Coronary artery (tissue), 2 donors: ENCODE data around the gene ALDH1A1.

Experiments used
- DNase-seq: peaks from one replicate; pipeline ENCODE4 v3.0.0-alpha.2; 2017; ENCODE audit warnings: low spot score
- H3K27ac ChIP-seq, 2 donors: fragments of 200-600 bp; sonication (generic); one replicate each; pipeline ENCODE4 v1.5.1; 2016 to 2019
- H3K4me3 ChIP-seq: fragments of 200-600 bp; sonication (generic); 2 replicates; pipeline ENCODE4 v1.5.1; 2016; ENCODE audit warnings: mild to moderate bottlenecking, moderate library complexity
- TF ChIP-seq, protein P1 (sequence below): fragments of 200-600 bp; sonication (generic); IDR thresholded peaks from one replicate; pipeline ENCODE4 v1.5.1; 2019; ENCODE audit warnings: antibody characterized with exemption

Gene ALDH1A1

DNA sequence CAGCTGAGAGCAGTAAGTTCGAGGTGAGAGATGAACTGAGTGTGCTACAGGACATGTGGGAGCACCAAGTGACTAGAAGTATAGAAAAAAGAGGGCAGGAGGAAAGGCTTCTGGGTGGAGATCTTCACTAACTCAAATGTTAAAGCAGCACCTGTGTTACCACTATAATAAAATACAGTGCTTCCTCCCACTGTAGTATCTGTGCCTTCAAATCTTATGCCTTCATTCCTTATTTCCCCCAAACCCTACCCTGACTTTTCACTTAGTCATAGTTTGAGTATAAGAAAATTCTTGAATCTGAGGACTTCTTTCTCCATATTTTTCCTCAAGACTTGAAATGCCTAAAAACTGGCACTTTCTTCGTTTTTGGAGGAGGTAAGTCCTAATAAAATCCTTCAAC, 61.8 kb downstream of the ALDH1A1 start:
- Histone ChIP-seq H3K27ac (no peak overlapping the region), H3K4me3 (no peak overlapping the region)
- no peak for DNase-seq
- TF ChIP-seq, protein P1, sequence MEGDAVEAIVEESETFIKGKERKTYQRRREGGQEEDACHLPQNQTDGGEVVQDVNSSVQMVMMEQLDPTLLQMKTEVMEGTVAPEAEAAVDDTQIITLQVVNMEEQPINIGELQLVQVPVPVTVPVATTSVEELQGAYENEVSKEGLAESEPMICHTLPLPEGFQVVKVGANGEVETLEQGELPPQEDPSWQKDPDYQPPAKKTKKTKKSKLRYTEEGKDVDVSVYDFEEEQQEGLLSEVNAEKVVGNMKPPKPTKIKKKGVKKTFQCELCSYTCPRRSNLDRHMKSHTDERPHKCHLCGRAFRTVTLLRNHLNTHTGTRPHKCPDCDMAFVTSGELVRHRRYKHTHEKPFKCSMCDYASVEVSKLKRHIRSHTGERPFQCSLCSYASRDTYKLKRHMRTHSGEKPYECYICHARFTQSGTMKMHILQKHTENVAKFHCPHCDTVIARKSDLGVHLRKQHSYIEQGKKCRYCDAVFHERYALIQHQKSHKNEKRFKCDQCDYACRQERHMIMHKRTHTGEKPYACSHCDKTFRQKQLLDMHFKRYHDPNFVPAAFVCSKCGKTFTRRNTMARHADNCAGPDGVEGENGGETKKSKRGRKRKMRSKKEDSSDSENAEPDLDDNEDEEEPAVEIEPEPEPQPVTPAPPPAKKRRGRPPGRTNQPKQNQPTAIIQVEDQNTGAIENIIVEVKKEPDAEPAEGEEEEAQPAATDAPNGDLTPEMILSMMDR, result no peak

- TF ChIP-seq, protein P1, result no peak
- Histone ChIP-seq H3K27ac (no peak overlapping the region), H3K4me3 (no peak overlapping the region)
- no peak for DNase-seq
Observed at GRCh38 chr9:72888943-72889342, 63.9 kb downstream of the ALDH1A1 start.

DNA sequence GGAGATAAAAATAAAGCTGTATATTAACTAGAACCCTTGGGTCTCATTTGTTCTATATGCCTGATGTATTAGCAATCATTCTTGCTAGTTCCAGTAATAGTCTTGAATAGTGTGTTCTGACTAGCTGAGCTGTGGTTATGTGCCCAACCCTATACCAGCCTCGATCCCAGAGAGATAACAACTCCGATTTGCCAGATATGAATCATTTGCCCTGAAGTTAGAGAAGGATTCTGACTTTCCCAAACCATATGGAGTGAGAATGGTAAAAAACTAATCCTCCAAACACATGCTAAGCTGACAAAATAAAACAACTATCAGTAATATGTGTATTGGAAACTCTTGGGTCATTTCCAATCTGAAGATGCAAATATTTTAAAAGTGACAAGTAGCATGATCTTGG, 64.8 kb downstream of the ALDH1A1 start:
- DNase-seq, result no peak
- Histone ChIP-seq H3K27ac (no peak overlapping the region), H3K4me3 (no peak overlapping the region)
- TF ChIP-seq, protein P1, result no peak

DNA sequence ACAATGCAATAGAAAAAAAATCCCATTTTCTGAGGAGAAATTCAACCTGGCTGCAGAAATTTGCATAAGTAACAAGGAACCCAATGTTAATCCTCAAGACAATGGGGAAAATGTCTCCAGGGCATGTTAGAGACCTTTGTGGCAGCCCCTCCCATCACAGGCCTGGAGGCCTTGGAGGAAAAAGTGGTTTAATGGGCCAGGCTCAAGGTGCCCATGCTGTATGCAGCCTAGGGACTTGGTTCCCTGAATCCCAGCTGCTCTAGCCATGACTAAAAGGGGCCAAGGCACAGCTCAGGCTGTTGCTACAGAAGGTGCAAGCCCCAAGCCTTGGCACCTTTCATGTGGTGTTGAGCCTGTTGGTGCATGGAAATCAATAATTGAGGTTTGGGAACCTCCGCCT, 66.5 kb downstream of the ALDH1A1 start:
- no peak for DNase-seq
- TF ChIP-seq, protein P1, result no peak

DNA sequence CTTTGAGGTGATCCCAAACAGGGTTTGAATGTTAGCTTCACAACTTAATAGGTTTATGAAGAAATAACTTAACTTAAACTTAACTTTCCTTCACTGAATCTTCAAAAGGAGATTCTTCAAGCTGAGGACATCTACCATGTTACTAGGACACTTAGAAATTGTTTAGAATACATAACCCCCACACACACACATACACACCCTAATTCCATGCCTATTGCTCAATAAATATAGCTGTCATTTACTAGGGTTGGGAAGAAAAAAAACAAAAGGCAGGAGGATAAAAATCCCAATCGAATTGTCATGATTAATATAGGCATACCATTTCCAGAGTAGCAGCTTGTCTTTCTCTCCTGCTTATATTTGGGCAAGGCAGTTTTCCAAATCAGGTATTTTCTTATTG, 68.3 kb downstream of the ALDH1A1 start:
- Histone ChIP-seq H3K27ac (no peak overlapping the region), H3K4me3 (no peak overlapping the region)
- TF ChIP-seq, protein P1, result no peak

More for the DNA sequence above, 66.5 kb downstream of the ALDH1A1 start:
- Histone ChIP-seq H3K27ac (no peak overlapping the region), H3K4me3 (no peak overlapping the region)

DNA sequence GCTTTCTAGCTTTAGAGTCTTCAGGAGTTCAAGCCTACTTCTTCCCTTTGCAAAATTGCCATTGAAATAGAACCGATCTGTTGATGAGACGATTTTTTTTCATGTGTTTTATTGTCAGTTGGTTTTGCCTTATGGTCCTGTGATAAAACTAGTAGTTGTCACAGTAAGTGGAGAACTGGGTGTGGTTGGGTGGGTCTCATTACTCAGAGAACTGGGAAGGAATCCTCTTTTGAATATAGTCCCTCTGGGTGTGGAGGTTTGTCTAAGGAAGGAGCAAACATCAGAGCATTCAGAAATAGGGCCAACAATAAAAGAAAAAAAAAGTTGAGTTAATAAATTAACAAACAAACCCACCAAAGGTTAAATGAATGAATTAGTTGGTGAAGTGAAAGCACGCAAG, 69.0 kb downstream of the ALDH1A1 start:
- Histone ChIP-seq H3K27ac (no peak overlapping the region), H3K4me3 (no peak overlapping the region)
- TF ChIP-seq, protein P1, result no peak
- DNase-seq, result no peak

More for the DNA sequence above, 68.3 kb downstream of the ALDH1A1 start:
- DNase-seq, result no peak

GRCh38 chr9:72882117-72882775, 70.6 kb downstream of the ALDH1A1 start:
- Histone ChIP-seq H3K27ac (peak overlapping the region; percentile 11 to 62), H3K4me3 (no peak overlapping the region)
- no peak for DNase-seq
- TF ChIP-seq, protein P1, result no peak
